Measurements from ENCODE around the gene TRIM7. TPM values are rescaled to one million over a fixed set of nuclear protein-coding genes. Genes with fewer than 3 reads are reported as not detected.

The TRIM7 gene
- total and polyA plus RNA-seq, 7 experiments from 2014 or later, result 0.28 to 6.1 (median 3.2) TPM; not detected in 1

GRCh38 chr5:181207214-181207959 is 2.4 kb upstream of the TRIM7 start:
- peak overlapping the region; percentile 73 for H3K27ac ChIP-seq (ENCODE audit: low read depth, low read length)
- H3K4me3 Mint-ChIP-seq, result peak overlapping the region; percentile 88 to 99 (median 94)
- peaks cover 0 to 36% (median 11%) of the 10 kb centered on the region in 5 donors for H3K27me3 Mint-ChIP-seq
- no peaks in the 10 kb centered on the region for H3K9me3 ChIP-seq (ENCODE audit: control insufficient read depth in 2 of 3, low read length in 3 of 3)
- H3K4me1 ChIP-seq (ENCODE audit: control insufficient read depth in 2 of 2, insufficient read depth in 2 of 2, low read length in 2 of 2), result peaks cover 5 to 11% of the 10 kb centered on the region in 2 donors
- ATAC-seq (peak; percentile 70), DNase-seq (peak; percentile 38 to 87 (median 78))
- peak overlapping the region; percentile 67 for H3K4me3 ChIP-seq (ENCODE audit: low read length)
- intact Hi-C loops (cut with micrococcal nuclease), result loop anchor here (1.0 kb wide), 5 partner anchors 10 to 47 kb away; partner anchors contain the start of gene RACK1 (in 1 of the 2)
- peak overlapping the region; percentile 90 to 100 (median 98) for H3K27ac Mint-ChIP-seq
- H3K4me1 Mint-ChIP-seq, result peaks cover 21 to 45% (median 37%) of the 10 kb centered on the region in 7 donors
- H3K36me3 ChIP-seq (ENCODE audit: control insufficient read depth in 2 of 3, insufficient read depth in 3 of 3, low read length in 3 of 3), result no peaks in the 10 kb centered on the region
- H3K36me3 Mint-ChIP-seq, result peaks cover 0 to 17% (median 0%) of the 10 kb centered on the region in 5 donors
- POLR2A ChIA-PET, result interaction anchor here (0.6 to 8.9 kb wide), 18 partner anchors 9 to 1584 kb away, joined by 3 to 259 read pairs (median 8); partner anchors contain the start of genes HNRNPH1, RACK1, TRIM41 and TRIM52
- H3K27me3 ChIP-seq (ENCODE audit: control insufficient read depth in 2 of 2, insufficient read depth in 2 of 2, low read length in 2 of 2), result peaks cover 0 to 4% of the 10 kb centered on the region in 2 donors
- CTCF ChIA-PET, result interaction anchor here (0.6 to 4.1 kb wide), 10 partner anchors 9 to 48 kb away, joined by 3 to 18 read pairs (median 5); partner anchors contain the start of gene TRIM41
- H3K9me3 Mint-ChIP-seq, result peaks cover 0 to 23% (median 3%) of the 10 kb centered on the region in 11 donors

- Mint-ChIP-seq H3K9me3 (peaks cover 0 to 23% (median 3%) of the 10 kb centered on the region in 11 donors), H3K27ac (peak overlapping the region; percentile 90 to 100 (median 98)), H3K36me3 (peaks cover 0 to 17% (median 0%) of the 10 kb centered on the region in 5 donors), H3K27me3 (peaks cover 0 to 45% (median 11%) of the 10 kb centered on the region in 5 donors), H3K4me3 (peak overlapping the region; percentile 88 to 99 (median 94)), H3K4me1 (peaks cover 21 to 35% (median 32%) of the 10 kb centered on the region in 7 donors)
- ATAC-seq (no peak), DNase-seq (peak in 4 of 9 donors; percentile 10 to 36 (median 32))
- peak overlapping the region; percentile 67 for H3K4me3 ChIP-seq (ENCODE audit: low read length)
- peak overlapping the region; percentile 73 for H3K27ac ChIP-seq (ENCODE audit: low read depth, low read length)
- ChIA-PET POLR2A (interaction anchor here (1.0 to 8.9 kb wide), 13 partner anchors 9 to 55 kb away, joined by 3 to 259 read pairs (median 12); partner anchors contain the start of genes TRIM41 and TRIM52), CTCF (interaction anchor here (0.5 to 4.1 kb wide), 9 partner anchors 8 to 631 kb away, joined by 3 to 18 read pairs (median 6); partner anchors contain the start of gene TRIM41)
- H3K27me3 ChIP-seq (ENCODE audit: control insufficient read depth in 2 of 2, insufficient read depth in 2 of 2, low read length in 2 of 2), result peaks cover 0 to 4% of the 10 kb centered on the region in 2 donors
- H3K4me1 ChIP-seq (ENCODE audit: control insufficient read depth in 2 of 2, insufficient read depth in 2 of 2, low read length in 2 of 2), result peaks cover 5 to 11% of the 10 kb centered on the region in 2 donors
- intact Hi-C loops (cut with micrococcal nuclease), result loop anchor here (1.0 kb wide), 3 partner anchors 15 to 55 kb away; partner anchors contain the start of gene TRIM52 (in 1 of the 2)
- no peaks in the 10 kb centered on the region for H3K9me3 ChIP-seq (ENCODE audit: control insufficient read depth in 2 of 3, low read length in 3 of 3)
- no peaks in the 10 kb centered on the region for H3K36me3 ChIP-seq (ENCODE audit: control insufficient read depth in 2 of 3, insufficient read depth in 3 of 3, low read length in 3 of 3)
Measured at GRCh38 chr5:181205761-181206649, 1.0 kb upstream of the TRIM7 start.

- no peak for ATAC-seq
- ChIA-PET POLR2A (interaction anchor here (0.7 to 8.9 kb wide), 7 partner anchors 9 to 57 kb away, joined by 3 to 259 read pairs (median 6); partner anchors contain the start of genes TRIM41 and TRIM52), CTCF (interaction anchor here (1.3 to 4.1 kb wide), 2 partner anchors 12 to 15 kb away, joined by 4 to 18 read pairs; no protein-coding TSS in a partner anchor)
- H3K9me3 Mint-ChIP-seq, result peaks cover 0 to 23% (median 3%) of the 10 kb centered on the region in 11 donors
- Histone ChIP-seq H3K4me3 (ENCODE audit: low read length) (peak overlapping the region; percentile 67), H3K36me3 (ENCODE audit: control insufficient read depth in 2 of 3, insufficient read depth in 3 of 3, low read length in 3 of 3) (no peaks in the 10 kb centered on the region), H3K9me3 (ENCODE audit: control insufficient read depth in 2 of 3, low read length in 3 of 3) (no peaks in the 10 kb centered on the region), H3K27ac (ENCODE audit: low read depth, low read length) (no peak overlapping the region), H3K4me1 (ENCODE audit: control insufficient read depth in 2 of 2, insufficient read depth in 2 of 2, low read length in 2 of 2) (peaks cover 5 to 11% of the 10 kb centered on the region in 2 donors), H3K27me3 (ENCODE audit: control insufficient read depth in 2 of 2, insufficient read depth in 2 of 2, low read length in 2 of 2) (peaks cover 0 to 4% of the 10 kb centered on the region in 2 donors)
- peak overlapping the region in 6 of 9 donors; percentile 8 to 77 (median 61) for H3K27ac Mint-ChIP-seq
- H3K4me3 Mint-ChIP-seq, result peak overlapping the region; percentile 83 to 99 (median 88)
- peaks cover 0 to 58% (median 11%) of the 10 kb centered on the region in 5 donors for H3K27me3 Mint-ChIP-seq
- H3K36me3 Mint-ChIP-seq, result peaks cover 0 to 17% (median 0%) of the 10 kb centered on the region in 5 donors
- intact Hi-C loops (cut with micrococcal nuclease), result no loop called here
- peaks cover 21 to 33% (median 29%) of the 10 kb centered on the region in 7 donors for H3K4me1 Mint-ChIP-seq
- peak in 2 of 9 donors; percentile 21 to 32 for DNase-seq
Measured at GRCh38 chr5:181204113-181204825, 727 bp downstream of the TRIM7 start.

- intact Hi-C loops (cut with micrococcal nuclease), result no loop called here
- H3K36me3 ChIP-seq (ENCODE audit: control insufficient read depth in 2 of 3, insufficient read depth in 3 of 3, low read length in 3 of 3), result no peaks in the 10 kb centered on the region
- H3K9me3 Mint-ChIP-seq, result peaks cover 0 to 23% (median 3%) of the 10 kb centered on the region in 11 donors
- H3K4me3 Mint-ChIP-seq, result peak overlapping the region; percentile 83 to 99 (median 88)
- H3K27me3 ChIP-seq (ENCODE audit: control insufficient read depth in 2 of 2, insufficient read depth in 2 of 2, low read length in 2 of 2), result peaks cover 0 to 4% of the 10 kb centered on the region in 2 donors
- CTCF ChIA-PET, result no interaction called here
- ATAC-seq, result no peak
- H3K9me3 ChIP-seq (ENCODE audit: control insufficient read depth in 2 of 3, low read length in 3 of 3), result no peaks in the 10 kb centered on the region
- H3K36me3 Mint-ChIP-seq, result peaks cover 0 to 17% (median 0%) of the 10 kb centered on the region in 5 donors
- peak in 1 of 9 donors; percentile 13 for DNase-seq
- H3K4me1 ChIP-seq (ENCODE audit: control insufficient read depth in 2 of 2, insufficient read depth in 2 of 2, low read length in 2 of 2), result peaks cover 5 to 11% of the 10 kb centered on the region in 2 donors
- H3K27me3 Mint-ChIP-seq, result peaks cover 0 to 60% (median 11%) of the 10 kb centered on the region in 5 donors
- peaks cover 21 to 33% (median 29%) of the 10 kb centered on the region in 7 donors for H3K4me1 Mint-ChIP-seq
- H3K27ac Mint-ChIP-seq, result peak overlapping the region in 2 of 9 donors; percentile 8 to 60
- H3K27ac ChIP-seq (ENCODE audit: low read depth, low read length), result no peak overlapping the region
- POLR2A ChIA-PET, result interaction anchor here (0.7 to 8.9 kb wide), 5 partner anchors 12 to 57 kb away, joined by 3 to 259 read pairs (median 5); partner anchors contain the start of genes TRIM41 and TRIM52
- H3K4me3 ChIP-seq (ENCODE audit: low read length), result peak overlapping the region; percentile 67
Measured at GRCh38 chr5:181203777-181204112, 1.3 kb downstream of the TRIM7 start.

- H3K27me3 Mint-ChIP-seq, result peaks cover 0 to 60% (median 11%) of the 10 kb centered on the region in 5 donors
- H3K4me1 ChIP-seq (ENCODE audit: control insufficient read depth in 2 of 2, insufficient read depth in 2 of 2, low read length in 2 of 2), result peaks cover 5 to 11% of the 10 kb centered on the region in 2 donors
- H3K36me3 ChIP-seq (ENCODE audit: control insufficient read depth in 2 of 3, insufficient read depth in 3 of 3, low read length in 3 of 3), result no peaks in the 10 kb centered on the region
- H3K9me3 ChIP-seq (ENCODE audit: control insufficient read depth in 2 of 3, low read length in 3 of 3), result no peaks in the 10 kb centered on the region
- ChIA-PET CTCF (no interaction called here), POLR2A (interaction anchor here (0.9 to 8.9 kb wide), 5 partner anchors 12 to 58 kb away, joined by 3 to 259 read pairs (median 4); partner anchors contain the start of genes RACK1 and TRIM52)
- ATAC-seq (no peak), DNase-seq (no peak)
- peaks cover 0 to 4% of the 10 kb centered on the region in 2 donors for H3K27me3 ChIP-seq (ENCODE audit: control insufficient read depth in 2 of 2, insufficient read depth in 2 of 2, low read length in 2 of 2)
- H3K4me3 ChIP-seq (ENCODE audit: low read length), result no peak overlapping the region
- peak overlapping the region in 9 of 10 donors; percentile 84 to 99 (median 88) for H3K4me3 Mint-ChIP-seq
- no peak overlapping the region for H3K27ac ChIP-seq (ENCODE audit: low read depth, low read length)
- H3K27ac Mint-ChIP-seq, result peak overlapping the region in 1 of 9 donors; percentile 60
- peaks cover 19 to 31% (median 27%) of the 10 kb centered on the region in 7 donors for H3K4me1 Mint-ChIP-seq
- H3K36me3 Mint-ChIP-seq, result peaks cover 0 to 15% (median 0%) of the 10 kb centered on the region in 5 donors
- intact Hi-C loops (cut with micrococcal nuclease), result no loop called here
- H3K9me3 Mint-ChIP-seq, result peaks cover 0 to 22% (median 3%) of the 10 kb centered on the region in 11 donors
Measured at GRCh38 chr5:181203093-181203711, 1.8 kb downstream of the TRIM7 start.

Data from naive thymus-derived CD4-positive, alpha-beta T cell (primary cell).